Activated CD8-positive, alpha-beta memory T cell treated with anti-CD3 and anti-CD28 coated beads, Interleukin-2, amount 50 U/mL, for 4 hours (primary cell): ENCODE measurements around the gene KIAA0930.
"Not testable (repeated sequence)": the region's sequence is repeated elsewhere in the genome, so short reads cannot be mapped to it uniquely, and the experiment has no call there.

Experiments
- DNase-seq: peaks from one replicate; pipeline ENCODE4 v3.0.0-alpha.2; 2020

Gene KIAA0930

DNA sequence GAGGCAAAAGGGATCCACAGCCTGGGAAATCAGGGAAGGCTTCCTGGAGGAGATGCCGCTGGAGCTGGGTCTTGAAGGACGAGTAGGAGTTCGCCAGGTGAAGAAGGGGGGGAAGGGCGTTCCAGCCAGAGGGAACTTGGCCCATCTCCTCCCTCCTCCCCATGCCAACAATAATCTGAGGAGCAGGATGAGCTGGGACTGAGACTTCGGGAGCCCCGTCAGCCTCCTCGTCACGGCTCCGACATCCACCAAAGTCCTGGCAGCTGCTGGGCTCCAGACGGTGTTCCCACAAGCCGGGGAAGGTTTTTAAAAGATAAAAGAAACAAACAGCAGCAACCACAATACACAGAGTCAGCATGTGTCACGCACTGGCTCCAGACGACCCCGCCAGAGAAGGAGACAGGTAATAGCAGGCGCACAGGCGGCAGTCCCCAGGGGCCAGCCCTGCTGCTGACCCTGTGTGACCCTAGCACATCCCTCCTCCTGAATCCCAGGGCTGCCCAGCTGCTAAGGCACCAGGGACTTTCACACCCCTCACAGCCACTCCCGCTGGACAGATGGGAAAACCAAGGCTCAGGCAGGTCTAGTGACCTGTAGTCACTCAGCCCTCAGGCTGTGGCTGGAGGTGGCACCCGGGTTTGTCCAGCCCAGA lies 39.7 kb downstream of the KIAA0930 start:
- no peak for DNase-seq

DNA sequence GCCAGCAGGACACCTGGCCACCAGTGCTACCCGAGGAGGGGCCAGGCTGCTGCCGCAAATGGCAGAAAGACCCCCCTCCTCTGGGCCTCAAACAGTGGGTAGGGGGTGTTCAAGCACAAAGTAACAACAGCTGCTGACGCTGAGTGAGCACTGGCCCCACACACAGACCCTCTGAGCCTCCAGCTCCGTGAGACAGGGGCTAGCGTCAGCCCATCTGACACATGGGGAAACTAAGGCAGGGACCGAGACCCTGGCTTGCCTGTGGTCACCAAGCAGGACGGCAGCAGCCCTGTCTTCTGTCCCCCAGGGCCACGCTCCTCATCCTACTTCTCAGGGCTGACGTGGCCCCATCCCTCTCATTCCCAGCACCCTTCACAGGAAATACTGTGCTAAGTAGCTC lies 40.5 kb downstream of the KIAA0930 start:
- DNase-seq, result no peak

DNA sequence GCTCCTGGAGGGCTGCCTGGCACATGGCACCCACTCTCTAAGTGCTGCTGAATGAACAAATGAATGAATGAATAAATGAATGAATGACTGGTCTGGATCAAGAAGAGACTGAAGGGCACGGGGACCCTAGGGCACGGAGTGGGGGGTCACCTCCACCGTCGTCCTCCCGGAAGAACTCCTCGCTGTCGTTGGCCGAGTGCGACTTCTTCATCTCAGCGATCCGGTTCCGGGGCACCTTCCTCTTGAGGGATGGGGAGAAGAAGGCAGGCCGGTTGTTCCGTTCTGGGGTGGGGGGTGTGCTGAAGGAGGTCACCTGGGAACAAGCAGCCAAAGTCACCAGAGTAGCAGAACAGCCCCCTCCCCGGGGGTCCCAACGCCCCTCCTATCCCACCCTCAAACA lies 41.0 kb downstream of the KIAA0930 start:
- no peak for DNase-seq

DNA sequence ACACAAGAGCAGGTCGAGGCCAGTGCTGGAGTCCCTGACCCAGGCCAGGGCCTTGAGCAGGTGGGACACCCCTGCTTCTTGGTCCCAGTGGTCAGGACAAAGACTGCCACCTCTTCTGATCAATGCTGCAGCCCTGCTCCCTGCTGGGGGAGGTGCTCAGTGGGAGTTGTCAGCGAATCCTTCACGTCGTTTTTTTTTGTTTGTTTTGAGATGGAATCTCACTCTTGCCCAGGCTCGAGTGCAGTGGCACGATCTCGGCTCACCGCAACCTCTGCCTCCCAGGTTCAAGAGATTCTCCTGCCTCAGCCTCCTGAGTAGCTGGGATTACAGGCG lies 42.3 kb downstream of the KIAA0930 start:
- DNase-seq, result no peak

DNA sequence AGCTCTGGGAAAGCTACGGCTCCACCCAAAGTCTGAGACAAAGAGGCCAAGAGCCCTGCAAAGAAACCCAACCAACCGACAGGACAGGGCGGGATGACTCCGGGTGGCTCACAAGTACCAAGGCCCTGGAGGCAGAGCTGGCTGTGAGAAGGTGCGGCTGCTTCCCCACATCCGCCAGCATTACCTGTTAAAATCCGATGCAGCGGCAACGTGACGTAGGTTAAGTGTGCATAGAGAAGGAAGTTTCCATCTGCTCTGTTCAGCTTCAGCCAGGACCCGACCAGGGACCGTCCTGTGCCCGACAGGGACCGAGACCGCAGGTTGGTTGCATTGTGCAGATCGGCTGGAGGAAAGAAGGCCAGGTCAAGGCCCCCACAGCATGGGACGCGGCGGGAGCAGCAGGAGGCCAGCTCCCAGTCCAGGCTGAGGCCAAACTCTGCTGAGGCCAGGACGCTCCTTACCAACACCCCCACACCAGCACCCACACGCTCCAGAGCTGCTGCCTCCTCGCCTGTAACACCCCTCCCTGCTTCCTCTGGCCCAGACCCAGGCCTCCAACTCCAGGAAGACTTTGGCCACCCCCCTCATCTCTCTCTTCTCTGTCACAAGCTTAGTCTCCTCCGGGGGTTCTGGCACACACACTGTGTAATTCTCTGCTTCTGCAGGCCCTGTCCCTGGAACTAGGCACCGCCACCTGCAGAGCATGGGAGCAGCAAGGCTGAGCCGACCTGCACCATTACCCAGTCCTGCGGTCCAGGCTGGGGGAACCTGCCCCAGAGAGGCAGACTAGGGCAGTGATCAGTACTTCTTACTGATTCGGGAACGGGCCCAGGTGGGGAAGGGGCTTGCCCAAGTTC lies 42.9 kb downstream of the KIAA0930 start:
- no peak for DNase-seq

DNA sequence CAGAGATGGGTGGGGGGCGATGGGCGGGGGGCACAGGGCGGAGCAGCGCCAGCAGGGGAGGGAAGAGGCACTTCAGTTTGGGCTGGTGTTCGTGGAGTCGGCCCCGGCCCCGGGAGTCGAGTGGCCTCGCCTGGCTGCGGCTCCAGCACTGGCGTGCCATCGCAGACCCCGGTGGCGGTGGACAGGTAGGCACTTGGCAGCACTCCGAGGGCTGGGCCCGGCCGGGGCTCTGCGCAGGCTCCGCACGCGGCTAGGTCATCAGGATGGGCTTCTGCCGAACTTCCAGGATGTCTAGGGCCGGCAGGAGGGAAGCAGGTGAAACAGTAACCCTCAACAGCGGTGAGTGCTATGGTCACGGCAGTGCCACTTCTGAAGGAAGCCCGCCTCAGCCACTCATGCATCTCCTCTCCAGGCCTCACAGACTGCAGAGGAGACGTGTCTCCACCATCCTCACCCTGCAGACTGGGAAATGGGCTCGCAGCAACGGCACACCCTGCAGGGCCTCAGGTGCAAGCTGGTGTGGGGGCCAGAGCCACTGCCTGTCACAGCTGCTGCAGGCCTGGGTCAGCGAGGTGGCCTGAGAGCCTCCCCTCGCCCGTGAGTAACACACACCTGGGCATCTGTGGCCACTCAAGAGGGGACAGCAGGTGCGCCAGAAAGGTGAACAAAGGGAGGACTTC lies 43.6 kb downstream of the KIAA0930 start:
- DNase-seq, result no peak

DNA sequence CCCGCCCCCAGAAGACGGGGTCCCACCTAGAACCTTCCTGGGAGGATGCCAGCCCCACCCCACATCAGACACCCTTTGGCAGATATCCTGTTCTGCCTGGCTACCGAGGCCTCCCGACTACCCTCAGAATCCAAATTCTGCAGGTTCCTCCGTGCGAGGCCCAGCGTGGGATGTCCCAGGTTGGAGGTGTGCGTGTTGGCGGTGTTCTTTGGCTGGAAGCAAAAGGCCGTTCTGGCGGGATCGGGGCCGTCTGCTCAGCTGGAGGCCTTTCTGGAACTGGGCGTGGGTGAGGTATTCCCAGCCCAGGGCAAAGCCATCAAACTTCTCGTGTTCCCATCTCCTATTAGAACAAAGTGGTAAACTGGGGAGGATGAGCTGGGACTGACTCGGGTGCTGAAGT lies 44.4 kb downstream of the KIAA0930 start:
- DNase-seq, result no peak

DNA sequence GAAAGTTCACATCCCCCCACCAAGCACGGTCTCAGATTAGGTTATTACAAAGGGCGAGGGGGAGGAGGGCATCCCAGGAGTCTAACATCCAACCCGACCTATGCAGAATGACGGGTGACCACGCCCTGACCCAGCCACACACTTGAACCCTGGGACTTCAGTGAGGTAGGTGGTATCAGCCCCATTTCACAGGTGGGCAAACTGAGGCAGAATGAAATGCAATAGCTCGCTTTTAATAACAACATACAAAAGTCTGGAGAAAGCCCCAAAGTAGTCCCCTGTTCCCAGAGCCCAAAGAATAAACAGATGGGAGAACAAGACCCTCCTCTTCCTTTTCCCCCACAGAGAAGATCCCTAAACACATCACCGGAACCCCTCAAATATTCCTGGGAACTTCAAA lies 45.1 kb downstream of the KIAA0930 start:
- no peak for DNase-seq

DNA sequence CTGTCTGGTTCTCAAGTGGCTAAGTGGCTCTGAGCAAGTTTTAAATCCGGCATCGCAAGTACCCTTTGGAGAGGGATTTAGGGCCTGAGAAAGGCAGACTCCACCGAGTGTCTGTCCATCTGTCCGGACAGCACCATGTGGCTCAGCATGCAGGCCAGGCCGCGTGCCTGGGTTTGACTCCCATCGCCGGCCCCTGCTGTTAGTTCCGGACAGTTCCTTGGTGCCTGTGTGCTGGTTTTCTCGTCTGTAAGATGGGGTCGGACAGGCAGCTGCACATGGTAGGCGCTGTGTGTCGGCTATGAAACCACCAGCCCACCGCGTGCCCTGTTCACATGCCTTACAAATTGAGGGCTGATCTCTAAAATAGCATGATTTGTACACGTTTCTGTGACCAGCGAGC lies 46.0 kb downstream of the KIAA0930 start:
- DNase-seq, result no peak

DNA sequence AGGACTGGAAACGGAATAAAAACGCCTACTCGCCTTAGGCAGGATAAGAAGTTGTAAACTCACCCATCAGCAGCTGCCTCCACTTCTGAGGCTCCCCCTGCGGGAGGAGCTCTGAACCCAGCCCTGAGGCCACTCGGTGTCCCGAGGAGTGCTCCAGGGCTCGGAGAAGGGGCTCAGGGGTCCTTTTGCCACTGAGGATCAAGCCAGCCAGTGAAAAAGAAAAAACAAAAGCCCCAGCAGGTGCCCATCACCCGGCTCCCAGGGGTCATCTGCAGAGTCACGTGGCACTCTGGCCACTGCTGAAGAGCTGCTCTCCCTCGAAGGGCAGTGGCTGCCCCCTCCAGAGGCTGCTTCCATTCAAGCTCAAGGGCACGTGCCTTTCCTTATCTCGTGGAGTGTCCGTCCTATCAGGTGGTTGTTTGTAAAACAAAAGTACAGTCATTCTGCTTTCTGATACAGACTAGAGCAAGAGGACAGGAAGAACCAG lies 48.0 kb downstream of the KIAA0930 start:
- no peak for DNase-seq

DNA sequence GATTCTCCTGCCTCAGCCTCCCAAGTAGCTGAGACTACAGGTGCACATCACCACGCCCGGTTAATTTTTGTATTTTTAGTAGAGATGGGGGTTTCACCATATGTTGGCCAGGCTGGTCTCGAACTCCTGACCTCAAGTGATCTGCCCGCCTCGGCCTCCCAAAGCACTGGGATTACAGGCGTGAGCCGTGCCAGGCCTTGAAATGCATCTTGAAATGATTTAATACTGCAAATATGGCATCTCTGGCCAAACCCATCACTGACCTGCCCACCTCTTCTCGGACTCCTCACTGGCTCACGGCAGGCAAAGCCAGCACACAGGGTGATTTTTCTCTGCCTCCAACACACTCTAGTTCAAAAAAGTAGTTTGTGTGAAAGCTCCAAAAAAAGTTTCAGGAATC lies 48.9 kb downstream of the KIAA0930 start:
- DNase-seq, result not testable (repeated sequence)

DNA sequence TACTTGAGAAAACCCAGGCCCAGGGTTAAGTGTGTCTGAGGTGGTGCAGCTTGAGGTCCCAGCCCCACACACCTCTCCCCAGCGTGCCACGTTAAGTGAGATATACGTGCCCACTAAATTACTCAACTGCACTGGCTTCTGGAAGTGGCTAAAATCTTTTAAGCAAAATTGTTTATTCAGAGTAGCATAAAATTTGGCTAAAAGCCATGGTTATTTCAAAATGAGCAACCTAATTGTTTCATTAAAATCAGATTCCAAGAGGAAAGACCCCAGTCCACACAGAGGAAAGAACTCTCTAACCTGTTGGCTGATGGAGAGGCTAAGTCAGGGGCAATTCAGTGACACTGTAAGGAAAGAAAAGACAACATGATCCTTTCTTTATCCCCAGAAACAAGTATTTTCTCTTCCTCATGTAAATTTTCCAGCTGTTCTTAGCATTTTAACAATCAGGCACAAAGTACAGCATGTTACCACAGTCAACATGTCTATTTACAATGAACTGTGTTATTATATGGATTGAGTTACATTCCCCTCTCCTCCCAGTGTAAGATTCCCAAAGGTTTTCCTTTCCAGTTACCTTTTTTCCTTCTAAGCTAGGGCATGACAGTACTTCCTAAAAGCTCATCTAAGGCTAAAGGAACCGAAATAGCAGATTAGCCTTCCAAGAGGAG lies 50.4 kb downstream of the KIAA0930 start:
- no peak for DNase-seq

DNA sequence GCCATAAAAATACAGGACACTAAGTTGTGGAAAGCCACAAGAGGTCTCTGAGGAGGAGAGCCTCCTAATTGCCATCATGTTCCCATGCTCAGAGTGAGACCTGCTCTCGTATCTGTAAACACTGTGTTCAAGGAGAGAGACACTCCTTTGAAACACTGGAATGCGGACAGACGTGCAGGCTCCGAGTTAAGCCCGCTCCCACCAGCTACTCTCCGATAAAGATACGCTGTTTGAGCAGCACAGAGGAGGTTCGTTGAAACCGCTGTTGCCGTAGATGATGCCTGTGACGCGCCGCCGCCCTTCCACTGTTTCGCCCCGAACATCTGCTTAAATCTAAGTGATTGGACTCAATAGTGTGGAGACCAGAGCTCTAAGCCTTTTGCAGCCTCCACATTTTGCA lies 51.9 kb downstream of the KIAA0930 start:
- DNase-seq, result no peak

DNA sequence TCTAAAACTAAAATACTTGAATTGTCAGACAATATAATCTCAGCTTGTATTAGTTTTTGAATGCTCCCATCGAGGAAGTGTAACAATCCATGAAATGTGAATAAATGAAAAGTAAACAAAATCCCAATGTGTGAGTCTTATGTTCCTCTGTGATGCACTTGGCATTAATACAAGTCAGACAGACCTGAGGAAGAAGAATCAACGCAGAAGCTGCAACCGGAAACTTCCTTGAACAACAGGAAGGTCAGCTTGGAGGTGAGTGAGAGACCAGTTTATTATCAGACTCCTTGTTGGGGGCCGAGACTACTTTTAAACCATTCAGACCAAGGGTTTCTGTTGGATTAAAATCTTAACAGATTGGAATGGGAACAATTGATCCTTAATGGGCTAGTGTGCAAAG lies 52.8 kb downstream of the KIAA0930 start:
- no peak for DNase-seq

DNA sequence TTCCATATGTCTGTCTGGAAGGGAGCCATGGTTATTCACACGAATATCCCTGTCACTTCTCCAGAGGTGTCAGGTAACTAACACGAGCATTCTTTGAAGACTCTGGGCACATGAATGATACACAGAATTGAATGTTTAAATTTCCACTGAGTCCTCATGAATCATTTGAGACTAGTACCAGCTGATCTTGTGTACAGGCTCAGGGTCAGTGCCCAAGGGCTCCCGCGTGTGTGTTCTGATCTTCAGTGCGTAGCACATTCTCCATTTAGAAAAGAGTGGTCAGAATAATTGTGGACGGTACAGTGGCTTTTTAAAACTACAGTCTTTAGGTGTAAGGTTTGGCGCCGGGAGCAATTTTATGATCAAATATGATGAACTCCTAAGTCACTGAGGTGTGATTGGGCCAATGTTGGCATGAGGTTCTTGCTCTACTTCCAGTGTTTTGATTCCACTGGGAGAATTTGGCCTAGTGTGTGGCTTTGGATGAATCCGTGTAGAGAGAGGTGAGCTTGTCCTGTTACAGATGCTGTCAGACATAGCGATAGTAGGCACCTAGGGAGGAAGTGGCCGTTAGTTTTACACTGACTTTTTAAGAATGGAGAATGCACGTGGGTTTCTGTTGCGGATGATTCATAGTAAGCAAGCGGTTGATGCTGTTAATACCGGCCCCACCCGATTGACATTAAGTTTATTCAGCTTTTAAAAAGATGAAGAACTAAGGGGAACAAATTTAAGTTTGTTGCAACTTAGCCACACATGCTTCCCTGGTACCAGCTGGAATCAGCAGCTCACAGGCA lies 54.8 kb downstream of the KIAA0930 start:
- no peak for DNase-seq

DNA sequence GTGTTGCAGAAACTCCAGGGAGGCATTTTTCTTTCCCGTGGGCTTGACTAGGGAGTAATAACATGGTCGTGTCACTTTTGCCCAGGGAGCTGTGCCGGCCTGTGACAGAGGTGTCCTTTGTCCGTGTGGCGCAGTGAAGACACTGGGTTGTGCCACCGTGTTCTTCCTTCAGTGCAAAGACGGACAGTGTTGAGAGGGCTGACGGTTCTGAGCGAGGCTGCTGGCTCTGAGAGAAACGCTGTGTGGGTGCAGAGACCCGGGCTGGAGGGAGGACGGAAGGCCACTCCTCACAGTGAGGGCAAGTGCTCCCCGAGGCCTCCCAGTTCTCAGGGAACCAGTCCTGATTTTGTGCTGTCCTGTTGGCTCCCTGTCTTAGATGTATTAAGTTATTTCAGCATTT lies 56.7 kb downstream of the KIAA0930 start:
- no peak for DNase-seq

DNA sequence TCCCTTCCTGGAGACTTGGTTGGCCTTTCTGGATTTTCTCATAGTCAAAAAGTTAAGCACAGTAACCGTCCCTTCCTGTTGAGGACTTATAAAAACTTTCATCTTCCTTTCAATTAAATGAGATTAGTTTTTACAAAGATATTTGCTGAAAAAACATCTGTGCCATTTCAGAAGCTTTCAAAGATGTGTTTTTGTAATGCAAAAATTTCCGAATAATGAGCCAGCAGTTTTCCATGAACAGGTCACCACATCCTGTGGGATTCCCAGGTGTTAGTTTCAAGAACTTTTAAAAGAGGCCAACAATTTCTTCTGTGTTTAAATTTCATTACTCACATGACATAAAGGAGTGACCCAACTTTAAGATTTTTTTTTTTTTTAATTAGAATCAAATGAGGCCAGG lies 58.9 kb downstream of the KIAA0930 start:
- no peak for DNase-seq

DNA sequence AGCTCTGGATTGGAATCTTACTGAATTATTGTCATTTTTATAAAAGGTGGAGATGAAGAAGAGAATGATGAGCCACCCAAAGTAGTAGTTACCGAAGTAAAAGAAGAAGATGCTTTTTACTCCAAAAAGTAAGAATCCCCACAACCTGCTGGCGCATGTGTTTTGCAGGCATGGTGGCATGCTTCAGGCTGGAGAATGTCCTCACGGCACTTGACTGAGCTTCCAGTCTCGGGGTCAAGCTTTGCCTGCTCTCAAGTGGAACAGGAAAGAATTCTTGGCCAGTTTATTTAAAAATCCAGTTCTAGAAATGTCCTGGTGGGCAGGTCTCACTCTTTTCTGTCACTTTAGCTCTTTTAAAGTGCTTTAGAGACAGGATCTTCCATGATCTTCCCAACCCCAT lies 59.5 kb downstream of the KIAA0930 start:
- no peak for DNase-seq

DNA sequence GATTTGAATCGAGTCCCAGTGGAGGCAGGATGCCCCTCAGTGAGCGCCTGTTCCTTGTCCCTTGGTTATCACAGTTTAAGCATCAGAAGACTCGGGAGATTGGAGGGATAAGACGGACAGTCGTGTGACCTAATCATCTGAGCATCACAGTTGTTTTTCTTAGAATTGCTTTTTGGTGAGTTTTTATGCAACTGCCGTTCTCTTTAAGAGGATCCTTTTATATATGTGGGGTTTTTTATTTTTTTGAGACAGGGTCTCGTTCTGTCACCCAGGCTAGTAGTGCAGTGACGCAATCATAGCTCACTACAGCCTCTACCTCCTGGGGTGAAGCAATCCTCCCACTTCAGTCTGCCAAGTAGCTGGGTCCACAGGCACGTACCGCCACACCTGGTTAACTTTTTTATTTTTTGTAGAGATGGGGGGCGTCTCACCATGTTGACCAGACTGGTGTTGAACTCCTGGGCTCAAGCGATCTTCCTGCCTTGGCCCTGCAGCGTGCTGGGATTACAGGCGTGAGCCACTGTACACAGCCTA lies 60.5 kb downstream of the KIAA0930 start:
- no peak for DNase-seq

DNA sequence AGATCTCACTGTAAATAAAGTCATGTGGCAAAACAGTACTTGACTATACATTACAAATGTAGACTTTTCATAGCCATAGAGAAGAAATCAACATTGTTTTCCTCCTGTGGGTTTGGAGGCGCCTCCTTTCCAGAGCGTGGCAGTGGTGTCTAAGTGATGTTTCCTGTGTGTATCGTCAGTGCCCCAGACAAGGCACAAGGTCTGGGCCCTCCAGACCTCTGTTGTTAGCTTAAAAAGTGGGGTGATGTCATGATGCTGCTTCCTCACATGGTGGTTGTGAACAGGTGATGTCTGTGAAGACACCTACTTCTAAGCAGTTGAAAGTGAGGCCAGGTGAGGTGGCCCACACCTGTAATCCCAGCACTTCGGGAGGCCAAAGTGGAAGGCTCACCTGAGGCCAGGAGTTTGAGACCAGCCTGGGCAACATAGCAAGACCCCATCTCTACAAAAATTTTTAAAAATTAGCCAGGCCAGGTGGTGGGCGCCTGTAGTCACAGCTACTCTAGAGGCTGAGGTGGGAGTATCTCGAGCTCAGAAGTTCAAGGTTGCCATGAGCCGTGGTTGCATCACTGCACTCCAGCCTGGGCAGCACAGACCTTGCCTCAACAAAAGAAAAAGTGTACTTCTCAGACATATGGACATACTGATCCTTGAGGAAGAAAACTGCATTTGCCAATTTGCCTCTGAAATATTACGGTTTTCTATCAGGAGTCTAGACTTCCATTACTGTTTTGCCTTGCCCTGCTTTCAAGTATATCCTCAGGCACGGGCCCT lies 61.2 kb downstream of the KIAA0930 start:
- no peak for DNase-seq

DNA sequence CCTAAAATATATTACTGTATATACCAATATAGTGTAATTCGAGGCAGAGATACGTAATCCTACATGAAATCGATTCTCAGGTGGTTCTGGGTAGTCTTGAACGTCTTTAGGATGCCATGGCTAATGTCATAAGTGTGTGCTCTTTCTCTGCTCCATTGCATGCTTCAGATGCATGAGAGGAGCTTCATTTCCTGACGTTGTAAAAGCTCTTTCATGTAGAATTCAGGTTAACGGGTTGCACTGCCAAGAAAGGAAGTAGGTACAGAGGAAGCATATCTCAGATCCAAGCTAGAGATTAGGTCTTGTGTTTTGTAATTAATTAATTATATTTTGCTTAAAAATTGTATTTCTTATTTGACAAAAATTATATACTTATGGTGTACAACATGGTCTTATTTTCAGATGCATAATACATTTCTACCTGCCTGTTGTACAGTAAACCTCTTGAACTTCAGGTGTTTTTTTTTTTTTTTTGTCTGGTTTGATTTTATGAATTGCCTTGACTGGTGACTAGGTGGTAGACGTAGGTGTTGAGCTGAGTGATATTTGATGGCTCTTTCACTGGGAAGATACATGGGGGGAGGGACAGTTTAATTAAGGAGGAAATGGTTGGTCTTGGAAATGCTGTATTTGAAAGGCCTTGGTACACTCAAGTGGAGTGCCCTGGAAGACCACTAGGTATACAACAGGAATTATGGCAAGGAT lies 67.7 kb downstream of the KIAA0930 start:
- no peak for DNase-seq
